ENCODE data around the gene UGT1A9. TPM values are rescaled to one million over a fixed set of nuclear protein-coding genes. Genes with fewer than 3 reads are reported as not detected.
"Not testable (repeated sequence)": the region's sequence is repeated elsewhere in the genome, so short reads cannot be mapped to it uniquely, and the experiment has no call there.

UGT1A9 gene
- total and polyA plus RNA-seq, 2 donors (not counting 1 experiment from before 2014, with no cell fraction given), result not detected

DNA sequence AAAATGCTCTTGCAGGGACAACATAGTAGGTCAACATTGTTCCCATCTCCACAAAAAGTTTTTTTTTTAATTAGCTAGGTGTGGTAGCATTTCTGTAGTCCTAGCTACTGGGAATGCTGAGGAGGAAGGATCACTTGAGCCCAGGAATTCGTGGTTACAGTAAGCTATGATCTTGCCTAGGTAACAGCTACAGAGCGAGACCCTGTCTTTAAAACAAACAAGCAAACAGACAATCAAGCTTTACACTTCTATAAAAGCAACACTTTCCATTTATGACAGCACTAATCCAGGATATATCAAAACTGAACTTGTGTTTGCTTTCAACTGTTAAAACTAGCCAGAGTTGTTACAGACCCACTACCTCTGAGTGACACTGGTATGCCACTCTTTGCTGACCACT is 69.2 kb downstream of the UGT1A9 start:
- Histone ChIP-seq H3K79me2 (ENCODE audit: control insufficient read depth, insufficient read depth, low read length) (no peaks in the 10 kb centered on the region), H3K4me3 (replicated peaks in 1 of 4; ENCODE audit: control extremely low read depth in 1 of 4, insufficient read depth in 1 of 4, low read depth in 3 of 4, low read length in 4 of 4) (no peak overlapping the region)

DNA sequence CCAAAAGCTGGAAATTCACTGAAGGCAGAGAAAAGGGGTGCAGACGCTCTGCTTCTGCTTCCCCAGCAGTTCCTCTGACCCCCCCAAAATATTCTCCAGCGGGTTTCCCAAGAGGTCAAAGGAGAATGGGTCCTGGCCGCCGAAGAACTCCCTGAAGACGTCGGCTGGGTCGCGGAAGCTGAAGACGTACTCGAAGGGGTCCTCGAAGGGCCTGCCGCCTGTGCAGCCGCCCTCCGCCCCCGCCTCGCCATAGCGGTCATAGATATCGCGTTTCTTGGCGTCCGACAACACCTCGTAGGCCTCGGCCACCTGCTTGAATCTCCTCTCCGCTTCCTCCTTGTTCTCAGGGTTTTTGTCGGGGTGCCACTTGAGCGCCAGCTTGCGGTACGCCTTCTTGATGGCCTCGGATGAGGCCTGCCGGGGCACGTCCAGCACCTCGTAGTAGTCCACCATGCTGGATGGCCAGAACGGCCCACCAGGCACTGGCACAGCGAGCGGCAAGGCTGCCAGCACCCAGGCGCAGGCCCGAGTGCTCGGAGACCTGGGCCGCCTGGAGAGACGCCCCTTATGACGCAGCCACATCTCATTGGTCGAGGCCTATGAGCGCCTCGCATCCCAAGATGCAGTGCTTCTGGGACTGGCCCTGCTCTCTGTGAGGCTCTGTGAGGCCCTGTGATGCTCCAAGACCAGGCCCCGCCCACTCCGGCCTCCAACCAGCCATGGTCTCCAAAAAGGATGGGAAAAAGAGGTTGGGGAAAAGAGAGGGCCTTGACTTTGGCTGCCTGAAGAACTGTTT is 72.0 kb downstream of the UGT1A9 start:
- Histone ChIP-seq H3K27me3 (ENCODE audit: control insufficient read depth, insufficient read depth, low read length) (no peaks in the 10 kb centered on the region), H3K4me3 (replicated peaks in 1 of 4; ENCODE audit: control extremely low read depth in 1 of 4, insufficient read depth in 1 of 4, low read depth in 3 of 4, low read length in 4 of 4) (no peak overlapping the region), H3K4me2 (ENCODE audit: extremely low read depth, insufficient read depth, low read length) (no peak overlapping the region), H3K9me3 (ENCODE audit: control insufficient read depth, insufficient read depth, low read depth, low read length) (no peaks in the 10 kb centered on the region), H4K20me1 (ENCODE audit: control insufficient read depth, extremely low read depth, insufficient read depth, low read length) (no peaks in the 10 kb centered on the region), H3K36me3 (ENCODE audit: control insufficient read depth, insufficient read depth, low read length) (no peaks in the 10 kb centered on the region), H3K4me1 (ENCODE audit: control insufficient read depth, extremely low read depth, insufficient read depth, low read length) (no peaks in the 10 kb centered on the region), H2AFZ (ENCODE audit: low read length) (no peak overlapping the region), H3K9ac (ENCODE audit: insufficient read depth, low read length) (no peak overlapping the region), H3K79me2 (ENCODE audit: control insufficient read depth, insufficient read depth, low read length) (no peaks in the 10 kb centered on the region), H3K27ac (ENCODE audit: insufficient read depth, low read length) (no peak overlapping the region)
- DNase-seq (ENCODE audit: low read depth in 2 of 2), result no peak
- no peak for TF ChIP-seq EZH2 (IDR thresholded peaks at IDR 0.05; ENCODE audit: low read length, missing control alignments)
- TF ChIP-seq, protein P1, sequence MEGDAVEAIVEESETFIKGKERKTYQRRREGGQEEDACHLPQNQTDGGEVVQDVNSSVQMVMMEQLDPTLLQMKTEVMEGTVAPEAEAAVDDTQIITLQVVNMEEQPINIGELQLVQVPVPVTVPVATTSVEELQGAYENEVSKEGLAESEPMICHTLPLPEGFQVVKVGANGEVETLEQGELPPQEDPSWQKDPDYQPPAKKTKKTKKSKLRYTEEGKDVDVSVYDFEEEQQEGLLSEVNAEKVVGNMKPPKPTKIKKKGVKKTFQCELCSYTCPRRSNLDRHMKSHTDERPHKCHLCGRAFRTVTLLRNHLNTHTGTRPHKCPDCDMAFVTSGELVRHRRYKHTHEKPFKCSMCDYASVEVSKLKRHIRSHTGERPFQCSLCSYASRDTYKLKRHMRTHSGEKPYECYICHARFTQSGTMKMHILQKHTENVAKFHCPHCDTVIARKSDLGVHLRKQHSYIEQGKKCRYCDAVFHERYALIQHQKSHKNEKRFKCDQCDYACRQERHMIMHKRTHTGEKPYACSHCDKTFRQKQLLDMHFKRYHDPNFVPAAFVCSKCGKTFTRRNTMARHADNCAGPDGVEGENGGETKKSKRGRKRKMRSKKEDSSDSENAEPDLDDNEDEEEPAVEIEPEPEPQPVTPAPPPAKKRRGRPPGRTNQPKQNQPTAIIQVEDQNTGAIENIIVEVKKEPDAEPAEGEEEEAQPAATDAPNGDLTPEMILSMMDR (conservative IDR thresholded peaks at IDR 0.05 in 1 of 2, IDR thresholded peaks at IDR 0.05 in 1 of 2; ENCODE audit: low read depth in 1 of 2, low read length in 2 of 2), result no peak

More for the DNA sequence above, 69.2 kb downstream of the UGT1A9 start:
- Histone ChIP-seq H3K9me3 (ENCODE audit: control insufficient read depth, insufficient read depth, low read depth, low read length) (no peaks in the 10 kb centered on the region), H3K27me3 (ENCODE audit: control insufficient read depth, insufficient read depth, low read length) (no peaks in the 10 kb centered on the region), H3K4me2 (ENCODE audit: extremely low read depth, insufficient read depth, low read length) (no peak overlapping the region), H3K4me1 (ENCODE audit: control insufficient read depth, extremely low read depth, insufficient read depth, low read length) (no peaks in the 10 kb centered on the region), H3K27ac (ENCODE audit: insufficient read depth, low read length) (no peak overlapping the region), H2AFZ (ENCODE audit: low read length) (no peak overlapping the region), H4K20me1 (ENCODE audit: control insufficient read depth, extremely low read depth, insufficient read depth, low read length) (no peaks in the 10 kb centered on the region), H3K36me3 (ENCODE audit: control insufficient read depth, insufficient read depth, low read length) (no peaks in the 10 kb centered on the region), H3K9ac (ENCODE audit: insufficient read depth, low read length) (no peak overlapping the region)
- TF ChIP-seq, protein P1 (conservative IDR thresholded peaks at IDR 0.05 in 1 of 2, IDR thresholded peaks at IDR 0.05 in 1 of 2; ENCODE audit: low read depth in 1 of 2, low read length in 2 of 2), result no peak
- no peak for TF ChIP-seq EZH2 (IDR thresholded peaks at IDR 0.05; ENCODE audit: low read length, missing control alignments)
- DNase-seq (ENCODE audit: low read depth in 2 of 2), result no peak

DNA sequence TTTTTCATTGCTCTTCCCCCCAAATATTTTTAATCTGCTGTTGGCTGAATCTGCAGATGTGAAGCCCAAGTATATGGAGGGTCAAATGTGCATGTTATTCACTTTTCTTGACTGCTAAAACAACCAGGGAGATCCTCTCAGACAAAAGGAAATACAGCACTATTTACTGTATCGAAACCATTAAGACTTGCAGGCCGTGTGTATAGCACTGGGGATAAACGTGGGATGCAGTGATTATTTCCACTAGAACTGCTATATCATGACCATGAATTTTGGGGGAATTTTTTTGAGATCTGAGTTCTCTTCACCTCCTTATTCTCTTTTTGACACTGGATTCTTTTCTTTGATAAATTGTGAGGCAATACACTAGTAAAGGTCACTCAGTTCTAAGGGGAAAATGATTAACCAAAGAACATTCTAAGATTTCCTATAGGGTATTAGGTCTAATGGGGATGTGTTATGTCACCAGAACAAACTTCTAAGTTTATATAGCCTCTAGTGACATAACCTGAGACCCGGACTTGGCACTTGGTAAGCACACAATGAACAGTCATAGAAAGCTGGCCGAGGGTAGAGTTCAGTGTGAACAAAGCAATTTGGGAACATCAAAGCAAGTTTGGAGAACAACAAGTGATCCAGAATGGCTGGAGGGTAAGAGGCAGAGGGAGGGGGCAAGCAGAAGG is 73.5 kb downstream of the UGT1A9 start:
- H3K4me3 ChIP-seq (replicated peaks in 1 of 4; ENCODE audit: control extremely low read depth in 1 of 4, insufficient read depth in 1 of 4, low read depth in 3 of 4, low read length in 4 of 4), result no peak overlapping the region
- no peak overlapping the region for H2AFZ ChIP-seq (ENCODE audit: low read length)
- no peaks in the 10 kb centered on the region for H3K79me2 ChIP-seq (ENCODE audit: control insufficient read depth, insufficient read depth, low read length)
- no peak overlapping the region for H3K9ac ChIP-seq (ENCODE audit: insufficient read depth, low read length)
- H4K20me1 ChIP-seq (ENCODE audit: control insufficient read depth, extremely low read depth, insufficient read depth, low read length), result no peaks in the 10 kb centered on the region
- no peak overlapping the region for H3K27ac ChIP-seq (ENCODE audit: insufficient read depth, low read length)
- DNase-seq (ENCODE audit: low read depth in 2 of 2), result no peak
- no peak overlapping the region for H3K4me2 ChIP-seq (ENCODE audit: extremely low read depth, insufficient read depth, low read length)
- no peaks in the 10 kb centered on the region for H3K9me3 ChIP-seq (ENCODE audit: control insufficient read depth, insufficient read depth, low read depth, low read length)
- no peak for TF ChIP-seq EZH2 (IDR thresholded peaks at IDR 0.05; ENCODE audit: low read length, missing control alignments)
- TF ChIP-seq, protein P1 (conservative IDR thresholded peaks at IDR 0.05 in 1 of 2, IDR thresholded peaks at IDR 0.05 in 1 of 2; ENCODE audit: low read depth in 1 of 2, low read length in 2 of 2), result no peak
- H3K4me1 ChIP-seq (ENCODE audit: control insufficient read depth, extremely low read depth, insufficient read depth, low read length), result no peaks in the 10 kb centered on the region
- no peaks in the 10 kb centered on the region for H3K27me3 ChIP-seq (ENCODE audit: control insufficient read depth, insufficient read depth, low read length)
- no peaks in the 10 kb centered on the region for H3K36me3 ChIP-seq (ENCODE audit: control insufficient read depth, insufficient read depth, low read length)

DNA sequence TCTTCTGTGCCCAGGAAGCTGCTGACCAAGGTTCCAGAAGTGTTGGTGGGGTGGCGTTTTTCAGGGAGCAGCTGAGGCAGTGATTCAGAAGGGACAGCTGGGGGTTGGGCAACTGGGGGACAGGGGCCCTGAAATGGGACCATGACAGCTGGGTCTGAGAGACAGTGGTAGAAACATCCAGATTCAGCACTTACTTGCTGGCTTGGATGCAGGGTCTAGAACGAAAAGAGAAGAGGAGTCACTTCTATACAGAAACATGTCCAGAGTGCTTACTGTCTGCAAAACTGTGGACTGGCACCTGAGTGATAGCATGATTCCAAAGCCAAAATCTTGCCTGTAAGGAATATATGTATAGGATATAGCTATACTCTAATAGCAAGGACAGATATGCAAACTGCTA is 74.1 kb downstream of the UGT1A9 start:
- not testable (repeated sequence) for H3K4me2 ChIP-seq (ENCODE audit: extremely low read depth, insufficient read depth, low read length); H3K9ac ChIP-seq (ENCODE audit: insufficient read depth, low read length); H3K27ac ChIP-seq (ENCODE audit: insufficient read depth, low read length); H2AFZ ChIP-seq (ENCODE audit: low read length); H3K9me3 ChIP-seq (ENCODE audit: control insufficient read depth, insufficient read depth, low read depth, low read length); H3K27me3 ChIP-seq (ENCODE audit: control insufficient read depth, insufficient read depth, low read length); H3K79me2 ChIP-seq (ENCODE audit: control insufficient read depth, insufficient read depth, low read length); H3K4me1 ChIP-seq (ENCODE audit: control insufficient read depth, extremely low read depth, insufficient read depth, low read length); DNase-seq (ENCODE audit: low read depth in 2 of 2); H3K36me3 ChIP-seq (ENCODE audit: control insufficient read depth, insufficient read depth, low read length); H4K20me1 ChIP-seq (ENCODE audit: control insufficient read depth, extremely low read depth, insufficient read depth, low read length); H3K4me3 ChIP-seq (replicated peaks in 1 of 4; ENCODE audit: control extremely low read depth in 1 of 4, insufficient read depth in 1 of 4, low read depth in 3 of 4, low read length in 4 of 4)

Measured in fibroblast of lung (primary cell).